DOHH2 (cell line): ENCODE data around the gene HOXA6.

ENCODE experiments used
- EZH2phosphoT487 ChIP-seq: fragments of 200-600 bp; sonication (generic); IDR thresholded peaks from 2 replicates; pipeline ENCODE4 v1.6.1; 2017; ENCODE audit warnings: borderline replicate concordance, mild to moderate bottlenecking, antibody characterized with exemption, low read length, moderate library complexity, mixed read lengths
- TF ChIP-seq, protein P1 (sequence below): fragments of 200-600 bp; sonication (generic); IDR thresholded peaks from one replicate; pipeline ENCODE4 v1.5.1; 2014; ENCODE audit warnings: antibody characterized with exemption, mild to moderate bottlenecking, low read depth, low read length; ENCODE audit not compliant: poor library complexity, severe bottlenecking

DNA sequence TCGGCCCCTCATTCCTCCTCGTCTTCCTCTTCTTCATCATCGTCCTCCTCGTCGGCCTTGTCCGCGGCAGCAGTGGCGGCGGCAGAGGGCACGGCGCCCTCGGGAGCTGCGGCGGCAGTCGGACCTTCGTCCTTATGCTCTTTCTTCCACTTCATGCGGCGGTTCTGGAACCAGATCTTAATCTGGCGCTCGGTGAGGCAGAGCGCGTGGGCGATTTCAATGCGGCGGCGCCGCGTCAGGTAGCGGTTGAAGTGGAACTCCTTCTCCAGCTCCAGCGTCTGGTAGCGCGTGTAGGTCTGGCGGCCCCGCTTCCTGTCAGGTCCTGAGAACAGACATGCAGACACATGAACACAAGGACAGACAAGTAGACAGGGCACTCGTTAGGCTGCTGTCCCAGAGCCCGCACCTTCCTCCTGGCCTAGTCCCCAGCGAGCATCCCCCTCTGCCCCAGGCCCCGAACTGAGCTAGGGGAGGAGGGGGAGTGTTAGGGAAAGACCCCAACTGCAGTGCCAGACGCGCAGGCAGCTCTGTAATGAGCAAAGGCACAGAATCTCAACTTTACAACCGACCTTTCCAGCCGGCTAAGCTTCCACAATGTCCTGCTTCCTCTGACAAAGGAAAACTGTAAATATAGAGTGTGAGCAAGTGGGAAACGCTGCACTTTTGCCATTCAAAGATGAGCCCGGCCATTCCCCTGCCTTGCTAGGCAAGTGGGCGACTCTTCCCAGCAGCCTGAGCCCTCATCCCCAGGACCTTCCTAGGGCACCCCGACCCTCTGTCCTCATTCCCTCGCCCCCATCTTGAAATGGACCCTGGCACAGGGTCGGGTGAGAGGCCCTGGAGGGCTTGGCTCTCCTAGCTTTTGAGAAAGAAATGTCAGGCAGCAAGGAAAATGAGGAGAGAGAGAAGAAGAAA lies 7.6 kb upstream of the HOXA6 start:
- TF ChIP-seq, protein P1, sequence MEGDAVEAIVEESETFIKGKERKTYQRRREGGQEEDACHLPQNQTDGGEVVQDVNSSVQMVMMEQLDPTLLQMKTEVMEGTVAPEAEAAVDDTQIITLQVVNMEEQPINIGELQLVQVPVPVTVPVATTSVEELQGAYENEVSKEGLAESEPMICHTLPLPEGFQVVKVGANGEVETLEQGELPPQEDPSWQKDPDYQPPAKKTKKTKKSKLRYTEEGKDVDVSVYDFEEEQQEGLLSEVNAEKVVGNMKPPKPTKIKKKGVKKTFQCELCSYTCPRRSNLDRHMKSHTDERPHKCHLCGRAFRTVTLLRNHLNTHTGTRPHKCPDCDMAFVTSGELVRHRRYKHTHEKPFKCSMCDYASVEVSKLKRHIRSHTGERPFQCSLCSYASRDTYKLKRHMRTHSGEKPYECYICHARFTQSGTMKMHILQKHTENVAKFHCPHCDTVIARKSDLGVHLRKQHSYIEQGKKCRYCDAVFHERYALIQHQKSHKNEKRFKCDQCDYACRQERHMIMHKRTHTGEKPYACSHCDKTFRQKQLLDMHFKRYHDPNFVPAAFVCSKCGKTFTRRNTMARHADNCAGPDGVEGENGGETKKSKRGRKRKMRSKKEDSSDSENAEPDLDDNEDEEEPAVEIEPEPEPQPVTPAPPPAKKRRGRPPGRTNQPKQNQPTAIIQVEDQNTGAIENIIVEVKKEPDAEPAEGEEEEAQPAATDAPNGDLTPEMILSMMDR = no peak
- TF ChIP-seq EZH2phosphoT487 = no peak; the same call in 1 of the 2 replicates
